GM12892 (cell line): ENCODE data around the gene GNAQ.

Experiments
- POLR2A ChIP-seq: IDR thresholded peaks from 2 replicates; pipeline ENCODE4 v1.6.1; 2011; ENCODE audit warnings: low read depth, low read length, control low read depth
- POLR2AphosphoS5 ChIP-seq: IDR thresholded peaks from 2 replicates; pipeline ENCODE4 v1.6.1; 2011; ENCODE audit warnings: low read depth, low read length, control low read depth
- TAF1 ChIP-seq: IDR thresholded peaks from 2 replicates; pipeline ENCODE4 v1.6.1; 2011; ENCODE audit warnings: low read depth, mild to moderate bottlenecking, control low read depth, low read length, borderline replicate concordance

GRCh38 chr9:77679661-77680368 is 351.8 kb downstream of the GNAQ start:
- TF ChIP-seq POLR2A (no peak), POLR2AphosphoS5 (no peak), TAF1 (no peak)
